Activated T-helper 1 cell treated with anti-CD3 and anti-CD28 coated beads, Interleukin-2, amount 50 U/mL, for 16 hours (primary cell): ENCODE results near the gene CECR2.
"Not testable (repeated sequence)": the region's sequence is repeated elsewhere in the genome, so short reads cannot be mapped to it uniquely, and the experiment has no call there.

Source experiments
- DNase-seq, 2 donors: peaks; one replicate each; pipeline ENCODE4 v3.0.0-alpha.2; 2020; ENCODE audit warnings: low read depth in 1 of 2, low spot score in 1 of 2

CECR2 gene

DNA sequence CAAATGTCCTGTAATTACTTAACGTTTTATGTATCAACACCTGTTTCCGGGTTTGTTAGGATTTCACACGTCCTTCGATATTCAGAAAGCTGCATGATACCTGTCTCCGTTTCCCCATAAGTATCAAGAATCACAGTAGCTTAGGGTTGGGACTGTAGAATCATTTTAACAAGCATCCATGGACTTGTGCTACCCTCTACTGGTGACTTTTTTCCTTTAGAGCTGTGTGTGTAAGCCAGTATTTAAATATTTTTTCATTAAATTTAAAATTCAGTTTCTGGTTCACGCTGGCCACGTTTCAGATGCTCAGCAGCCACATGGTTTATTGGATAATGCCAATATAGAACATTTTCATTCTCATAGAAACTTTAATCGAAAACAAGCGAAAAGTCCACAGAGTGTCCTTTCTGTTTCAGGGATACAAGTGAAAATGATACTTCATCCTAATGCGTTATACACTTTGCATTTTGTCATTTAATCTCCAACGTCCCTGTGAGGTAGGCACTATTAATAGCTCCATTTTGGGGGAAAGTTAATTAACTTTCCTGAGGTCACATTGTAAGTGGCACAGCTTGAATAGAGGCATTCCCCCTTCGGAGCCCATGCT lies 132.5 kb downstream of the CECR2 start:
- no peak for DNase-seq

DNA sequence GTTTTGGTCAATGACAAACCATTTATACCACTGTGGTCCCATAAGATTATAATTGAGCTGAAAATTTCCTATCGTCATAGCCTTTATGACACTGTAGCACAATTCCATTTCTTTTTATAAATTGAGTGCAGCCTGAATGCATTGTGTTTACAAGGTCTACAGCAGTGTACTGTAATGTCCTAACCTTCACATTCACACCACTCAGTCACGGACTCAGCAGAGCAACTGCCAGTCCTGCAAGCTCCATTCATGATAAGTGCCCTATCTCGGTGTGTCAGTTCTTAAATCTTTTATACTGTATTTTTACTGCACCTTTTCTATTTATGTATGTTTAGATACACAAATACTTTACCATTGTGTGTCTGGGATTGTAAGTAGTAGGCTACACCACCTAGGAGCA lies 138.8 kb downstream of the CECR2 start:
- no peak for DNase-seq

DNA sequence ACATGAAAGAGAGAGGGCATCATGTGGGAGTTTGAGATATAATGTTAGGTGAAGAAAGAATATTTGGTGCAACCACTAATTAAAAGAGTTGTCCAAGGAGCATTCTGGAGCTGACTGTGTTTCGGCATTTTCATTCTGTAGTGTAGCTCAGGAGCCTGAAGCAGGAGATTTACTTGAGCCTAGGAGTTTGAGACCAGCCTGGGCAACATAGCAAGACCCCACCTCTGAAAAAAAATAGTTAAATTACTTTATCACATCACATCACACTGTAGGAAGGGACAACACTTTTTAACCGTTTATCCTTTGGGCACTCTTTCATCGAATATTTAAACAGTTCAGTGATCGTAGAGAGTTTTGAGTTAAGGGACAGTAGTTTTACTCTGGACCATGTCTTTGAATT lies 143.7 kb downstream of the CECR2 start:
- no peak for DNase-seq

DNA sequence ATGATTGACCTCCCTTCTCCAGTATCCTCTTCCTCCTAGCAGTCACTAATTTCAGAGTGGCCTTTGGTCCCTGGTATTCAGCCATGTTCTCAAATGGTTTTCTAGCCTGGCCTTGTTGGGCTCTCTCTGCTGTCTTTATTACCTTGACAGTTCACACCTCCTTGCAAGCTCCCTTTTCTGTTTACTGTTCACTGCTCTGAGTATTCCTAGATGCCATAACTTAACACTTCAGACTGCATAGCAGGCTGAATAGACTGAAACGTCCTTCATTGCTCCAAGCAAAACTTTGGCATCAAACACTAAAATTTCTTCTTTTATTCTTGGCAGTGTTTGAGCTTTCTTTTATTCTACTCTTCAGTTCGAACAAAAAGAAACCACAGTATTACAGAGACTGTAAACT lies 144.4 kb downstream of the CECR2 start:
- no peak for DNase-seq

DNA sequence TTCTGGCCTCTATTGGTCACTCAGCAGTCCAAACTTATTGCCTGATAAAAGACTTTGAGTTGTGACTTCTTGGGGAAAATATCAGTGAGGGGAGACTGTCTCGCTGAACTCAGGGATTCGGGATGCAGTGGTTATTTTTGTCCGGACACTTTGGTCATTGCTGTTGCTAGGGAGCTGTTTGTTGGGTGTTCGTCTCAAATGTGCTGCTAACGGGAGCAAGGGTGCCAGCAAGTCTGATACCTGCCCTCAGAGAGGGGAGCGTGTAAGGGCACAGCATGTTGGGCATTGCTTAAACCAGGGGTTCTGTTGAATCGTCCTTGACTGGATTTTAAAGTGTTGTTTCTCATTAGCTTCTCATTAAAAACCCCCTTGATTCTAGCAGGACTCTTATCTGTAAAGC lies 144.8 kb downstream of the CECR2 start:
- DNase-seq, result no peak

DNA sequence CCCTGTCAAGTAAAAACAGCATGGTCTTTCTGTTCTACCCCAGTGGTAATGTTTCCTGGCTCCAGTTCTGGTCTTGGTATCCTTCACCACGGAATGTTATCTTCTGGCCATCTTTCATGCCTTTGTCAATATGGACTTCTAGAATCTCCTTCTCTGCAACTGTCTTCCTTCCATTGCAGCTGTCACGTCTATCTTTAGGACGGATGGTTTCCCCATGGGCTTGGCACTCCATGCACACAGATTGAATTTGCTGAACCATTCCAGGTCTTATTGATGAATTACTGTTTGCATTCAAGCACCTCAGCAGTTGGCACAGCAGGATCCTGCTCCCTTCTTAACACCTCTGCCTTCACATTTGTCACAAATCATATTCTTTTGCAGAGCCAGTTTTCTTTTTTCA lies 149.1 kb downstream of the CECR2 start:
- no peak for DNase-seq

DNA sequence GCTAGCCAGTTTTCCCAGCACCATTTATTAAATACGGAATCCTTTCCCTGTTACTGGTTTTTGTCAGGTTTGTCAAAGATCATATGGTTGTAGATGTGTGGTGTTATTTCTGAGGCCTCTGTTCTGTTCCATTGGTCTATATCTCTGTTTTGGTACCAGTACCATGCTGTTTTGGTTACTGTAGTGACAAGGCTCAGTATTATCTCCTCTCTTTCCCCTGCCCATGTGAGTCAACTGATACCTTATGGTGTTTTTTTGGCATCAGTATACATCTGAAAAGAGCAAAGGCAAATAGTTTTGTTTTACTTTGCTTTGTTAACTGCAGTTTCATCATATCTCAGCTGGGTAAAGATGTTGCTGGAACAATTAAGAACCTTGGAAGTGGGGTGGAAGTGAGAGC lies 152.7 kb downstream of the CECR2 start:
- DNase-seq, result not testable (repeated sequence)

GRCh38 chr22:17523925-17524324 lies 154.7 kb downstream of the CECR2 start:
- no peak for DNase-seq

- DNase-seq, result no peak
Observed at GRCh38 chr22:17536269-17536668, 167.0 kb downstream of the CECR2 start.

DNA sequence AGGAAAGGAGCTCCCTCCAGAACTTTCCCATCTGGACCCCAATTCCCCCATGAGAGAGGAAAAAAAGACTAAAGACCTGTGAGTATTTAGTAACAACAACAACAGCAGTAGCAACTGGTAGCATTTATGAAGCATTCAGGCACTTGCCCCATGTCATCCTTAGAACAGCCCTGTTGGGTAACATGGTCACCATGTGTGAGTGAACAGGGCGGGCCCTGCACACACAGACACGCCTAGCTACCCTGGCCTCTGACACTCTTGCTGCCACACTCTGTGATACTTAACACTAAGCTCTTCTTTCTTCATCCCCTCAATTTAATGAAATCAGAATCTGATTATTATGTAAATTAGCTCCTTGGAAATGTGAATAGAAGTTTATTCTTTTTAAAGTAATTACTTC lies 167.9 kb downstream of the CECR2 start:
- DNase-seq, result no peak

GRCh38 chr22:17540481-17540880 lies 171.2 kb downstream of the CECR2 start:
- no peak for DNase-seq

- DNase-seq, result no peak
Observed at GRCh38 chr22:17541476-17541875, 172.2 kb downstream of the CECR2 start.

DNA sequence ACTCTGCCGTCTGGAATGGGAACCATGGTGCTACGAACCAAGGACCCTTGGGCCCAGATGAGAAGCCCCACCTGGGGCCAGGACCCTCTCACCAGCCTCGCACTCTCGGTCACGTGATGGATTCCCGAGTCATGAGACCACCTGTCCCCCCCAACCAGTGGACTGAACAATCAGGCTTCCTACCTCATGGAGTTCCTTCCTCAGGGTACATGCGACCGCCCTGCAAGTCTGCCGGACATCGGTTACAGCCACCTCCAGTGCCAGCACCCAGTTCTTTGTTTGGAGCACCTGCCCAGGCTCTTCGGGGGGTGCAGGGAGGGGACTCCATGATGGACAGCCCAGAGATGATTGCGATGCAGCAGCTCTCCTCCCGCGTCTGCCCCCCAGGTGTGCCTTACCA lies 173.2 kb downstream of the CECR2 start:
- DNase-seq, result no peak

DNA sequence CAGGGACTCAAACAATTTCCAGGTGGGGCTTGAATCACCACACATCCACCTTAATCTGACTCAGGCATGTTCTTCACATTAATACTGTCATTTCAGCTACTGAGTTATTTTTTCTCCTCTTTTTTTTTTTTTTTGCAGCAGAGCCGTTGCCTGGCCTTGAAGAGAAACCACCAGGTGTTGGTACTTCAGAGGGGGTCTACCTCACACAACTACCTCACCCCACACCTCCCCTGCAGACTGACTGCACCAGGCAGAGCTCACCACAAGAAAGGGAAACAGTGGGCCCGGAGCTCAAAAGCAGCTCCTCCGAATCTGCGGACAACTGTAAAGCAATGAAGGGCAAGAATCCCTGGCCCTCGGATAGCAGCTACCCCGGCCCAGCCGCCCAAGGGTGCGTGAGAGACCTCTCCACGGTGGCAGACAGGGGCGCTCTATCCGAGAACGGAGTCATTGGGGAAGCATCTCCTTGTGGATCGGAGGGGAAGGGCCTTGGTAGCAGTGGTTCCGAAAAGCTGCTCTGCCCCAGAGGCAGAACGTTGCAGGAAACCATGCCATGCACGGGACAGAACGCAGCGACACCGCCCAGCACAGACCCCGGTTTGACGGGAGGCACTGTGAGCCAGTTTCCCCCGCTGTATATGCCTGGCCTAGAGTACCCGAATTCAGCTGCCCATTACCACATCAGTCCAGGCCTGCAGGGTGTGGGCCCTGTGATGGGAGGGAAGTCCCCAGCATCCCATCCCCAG lies 178.9 kb downstream of the CECR2 start:
- no peak for DNase-seq

GRCh38 chr22:17548756-17549035 lies 179.4 kb downstream of the CECR2 start:
- DNase-seq, result no peak

DNA sequence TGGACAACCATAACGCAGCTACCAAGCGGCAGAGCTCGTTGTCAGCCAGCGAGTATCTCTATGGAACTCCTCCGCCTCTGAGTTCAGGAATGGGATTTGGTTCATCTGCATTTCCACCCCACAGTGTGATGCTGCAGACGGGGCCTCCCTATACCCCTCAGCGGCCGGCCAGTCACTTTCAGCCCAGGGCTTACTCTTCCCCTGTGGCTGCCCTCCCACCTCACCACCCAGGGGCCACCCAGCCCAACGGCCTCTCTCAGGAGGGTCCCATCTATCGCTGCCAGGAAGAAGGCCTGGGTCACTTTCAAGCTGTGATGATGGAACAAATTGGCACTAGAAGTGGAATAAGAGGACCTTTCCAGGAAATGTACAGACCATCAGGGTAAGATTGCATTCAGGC lies 179.9 kb downstream of the CECR2 start:
- DNase-seq, result no peak

- DNase-seq, result no peak
Observed at GRCh38 chr22:17549655-17550054, 180.4 kb downstream of the CECR2 start.

DNA sequence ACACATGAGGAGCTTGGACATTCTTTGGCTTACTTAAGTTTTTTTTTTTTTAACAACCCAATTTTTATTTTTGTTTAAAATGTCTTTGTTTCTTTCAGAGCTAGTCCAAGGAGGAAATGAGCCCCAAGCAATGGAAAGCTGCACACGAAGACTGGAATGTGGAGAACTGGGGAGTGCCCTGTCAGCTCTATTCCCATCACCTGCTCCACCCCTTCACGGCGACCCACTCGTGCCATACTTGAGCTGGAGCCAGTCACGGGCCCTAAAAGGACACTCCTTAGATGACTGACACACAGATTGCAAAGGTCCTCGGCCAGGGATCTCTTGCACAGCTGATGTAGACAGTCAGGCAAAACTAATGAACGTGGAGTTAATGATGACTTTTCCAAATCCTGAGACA lies 183.5 kb downstream of the CECR2 start:
- DNase-seq, result no peak

DNA sequence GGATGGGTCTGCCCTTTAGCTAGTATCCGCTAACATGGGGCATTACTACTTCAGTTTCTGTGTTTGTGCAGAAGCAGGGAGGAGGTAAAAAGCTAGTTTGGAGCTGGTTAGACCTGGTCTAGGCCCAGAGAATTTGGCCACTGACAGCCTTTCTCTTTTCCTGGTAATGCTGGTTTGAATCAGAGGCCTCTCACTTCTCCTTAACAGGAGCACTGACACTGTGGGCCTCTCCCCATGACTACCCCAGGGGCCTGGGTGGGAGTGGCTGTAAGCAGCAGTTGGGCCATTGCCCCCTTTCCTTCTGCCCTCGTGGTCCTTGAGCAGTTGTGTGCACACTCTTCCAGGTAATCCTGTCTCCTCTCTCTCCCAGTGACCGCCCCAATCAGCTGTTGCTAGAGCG lies 185.6 kb downstream of the CECR2 start:
- DNase-seq, result no peak

DNA sequence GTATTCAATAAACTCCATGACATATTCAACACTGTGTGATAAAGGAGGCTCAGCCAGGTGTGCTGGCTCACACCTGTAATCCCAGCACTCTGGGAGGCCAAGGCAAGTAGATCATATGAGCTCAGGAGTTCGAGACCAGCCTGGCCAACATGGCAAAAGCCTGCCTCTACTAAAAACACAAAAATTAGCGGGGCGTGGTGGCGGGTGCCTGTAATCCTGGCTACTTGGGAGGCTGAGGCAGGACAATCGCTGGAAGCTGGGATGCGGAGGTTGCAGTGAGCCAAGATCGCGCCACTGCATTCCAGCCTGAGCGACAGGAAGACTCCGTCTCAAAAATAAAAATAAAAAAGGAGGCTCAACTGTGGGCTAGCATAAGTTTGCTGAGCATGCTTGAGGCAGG lies 189.9 kb downstream of the CECR2 start:
- no peak for DNase-seq

GRCh38 chr22:17562906-17563870 lies 193.9 kb downstream of the CECR2 start, which contains the start of gene SLC25A18:
Gene SLC25A18 (plus strand): TSS chr22:17563498. CDS start chr22:17579945, 16,447 bp downstream.
- DNase-seq, result no peak

- DNase-seq, result no peak
Observed at GRCh38 chr22:17563936-17564391, 194.7 kb downstream of the CECR2 start.
